Colonic mucosa (tissue), 4 donors: ENCODE data around the gene FARS2. TPM values are rescaled to one million over a fixed set of nuclear protein-coding genes. Genes with fewer than 3 reads are reported as not detected.

Experiments
- DNase-seq: peaks from one replicate; pipeline ENCODE4 v3.0.0-alpha.2; 2020
- H3K27ac ChIP-seq: fragments of 200-600 bp; one replicate; pipeline ENCODE4 v1.8.0; 2021
- H3K27me3 ChIP-seq: fragments of 200-600 bp; one replicate; pipeline ENCODE4 v1.8.0; 2021
- H3K36me3 ChIP-seq: fragments of 200-600 bp; one replicate; pipeline ENCODE4 v1.8.0; 2021
- H3K4me1 ChIP-seq: fragments of 200-600 bp; one replicate; pipeline ENCODE4 v1.8.0; 2021; ENCODE audit warnings: mild to moderate bottlenecking
- H3K4me3 ChIP-seq: fragments of 200-600 bp; one replicate; pipeline ENCODE4 v1.8.0; 2021
- H3K9ac ChIP-seq, 2 donors: one replicate each; pipeline ENCODE4 v1.7.0; 2013; ENCODE audit warnings: control low read depth in 2 of 2, low read depth in 2 of 2, low read length in 2 of 2
- H3K9me3 ChIP-seq: fragments of 200-600 bp; one replicate; pipeline ENCODE4 v1.8.0; 2021
- CTCF ChIP-seq: fragments of 200-600 bp; IDR thresholded peaks from one replicate; pipeline ENCODE4 v1.8.0; 2022; ENCODE audit warnings: antibody characterized with exemption, mild to moderate bottlenecking
- intact Hi-C: fragments of 100-400 bp; cut with DNase I; formaldehyde crosslinking; loops from one replicate; pipeline ENCODE4 v1.14.1; 2022
- total RNA-seq, 2 donors: library from RNA; stranded (reverse); fragmentation: NEBNext Ultra II Directional in 1 of 2; extraction: Animal tissue kit (Norgen Biotek cat#: 25700) in 1 of 2; gene quantifications; one replicate each; pipeline ENCODE4 v1.2.1, GENCODE V29; 2021
- donor health status: healthy.
- donor health status: DM: no; HTN: no; CAD: no.
- donor health status: DM: no; HTN: no; CAD: no.

The FARS2 gene
- total RNA-seq, 2 donors from 2014 or later: 14.7 to 23.0 TPM

GRCh38 chr6:5665667-5666066 lies 404.4 kb downstream of the FARS2 start:
- Histone ChIP-seq H3K27me3 (no peaks in the 10 kb centered on the region), H3K4me1 (no peaks in the 10 kb centered on the region), H3K4me3 (no peak overlapping the region), H3K9me3 (no peaks in the 10 kb centered on the region), H3K36me3 (no peaks in the 10 kb centered on the region), H3K9ac (no peak overlapping the region), H3K27ac (no peak overlapping the region)
- intact Hi-C loops: no loop called here
- DNase-seq: no peak
- no peak for TF ChIP-seq CTCF

GRCh38 chr6:5666695-5667094 lies 405.4 kb downstream of the FARS2 start:
- Histone ChIP-seq H3K27me3 (no peaks in the 10 kb centered on the region), H3K9ac (no peak overlapping the region), H3K4me1 (no peaks in the 10 kb centered on the region), H3K4me3 (no peak overlapping the region), H3K36me3 (no peaks in the 10 kb centered on the region), H3K27ac (no peak overlapping the region), H3K9me3 (no peaks in the 10 kb centered on the region)
- DNase-seq: no peak
- TF ChIP-seq CTCF: no peak
- intact Hi-C loops: no loop called here

- no peak for TF ChIP-seq CTCF
- Histone ChIP-seq H3K27ac (no peak overlapping the region), H3K9me3 (no peaks in the 10 kb centered on the region), H3K36me3 (no peaks in the 10 kb centered on the region), H3K4me3 (no peak overlapping the region), H3K9ac (no peak overlapping the region), H3K27me3 (no peaks in the 10 kb centered on the region), H3K4me1 (no peaks in the 10 kb centered on the region)
- intact Hi-C loops: no loop called here
- DNase-seq: no peak
These were observed 406.4 kb downstream of the FARS2 start for GRCh38 chr6:5667737-5668136.

GRCh38 chr6:5670381-5670780 lies 409.1 kb downstream of the FARS2 start:
- TF ChIP-seq CTCF: no peak
- no peak for DNase-seq
- no peaks in the 10 kb centered on the region for H3K27me3 ChIP-seq
- H3K4me3 ChIP-seq: no peak overlapping the region
- H3K36me3 ChIP-seq: no peaks in the 10 kb centered on the region
- H3K27ac ChIP-seq: no peak overlapping the region
- no peak overlapping the region for H3K9ac ChIP-seq
- H3K9me3 ChIP-seq: no peaks in the 10 kb centered on the region
- intact Hi-C loops: no loop called here
- no peaks in the 10 kb centered on the region for H3K4me1 ChIP-seq

- DNase-seq: no peak
- intact Hi-C loops: no loop called here
These were observed 409.7 kb downstream of the FARS2 start for GRCh38 chr6:5670811-5671561.

More at GRCh38 chr6:5670811-5671561, 409.7 kb downstream of the FARS2 start:
- Histone ChIP-seq H3K4me1 (no peaks in the 10 kb centered on the region), H3K9ac (no peak overlapping the region), H3K9me3 (no peaks in the 10 kb centered on the region), H3K27me3 (no peaks in the 10 kb centered on the region), H3K4me3 (no peak overlapping the region), H3K36me3 (no peaks in the 10 kb centered on the region), H3K27ac (no peak overlapping the region)
- no peak for TF ChIP-seq CTCF
